Coronary artery (tissue), 2 donors: ENCODE data around the gene RALBP1.

ENCODE experiments used
- DNase-seq: peaks from one replicate; pipeline ENCODE4 v3.0.0-alpha.2; 2017; ENCODE audit warnings: low spot score
- H3K27ac ChIP-seq, 2 donors: fragments of 200-600 bp; sonication (generic); one replicate each; pipeline ENCODE4 v1.5.1; 2016 to 2019
- H3K4me3 ChIP-seq: fragments of 200-600 bp; sonication (generic); 2 replicates; pipeline ENCODE4 v1.5.1; 2016; ENCODE audit warnings: mild to moderate bottlenecking, moderate library complexity
- CTCF ChIP-seq: fragments of 200-600 bp; sonication (generic); IDR thresholded peaks from one replicate; pipeline ENCODE4 v1.5.1; 2019; ENCODE audit warnings: antibody characterized with exemption

RALBP1 gene

GRCh38 chr18:9455718-9456511, 19.4 kb upstream of the RALBP1 start:
- no peak for DNase-seq
- Histone ChIP-seq H3K27ac (no peak overlapping the region), H3K4me3 (no peak overlapping the region)
- no peak for TF ChIP-seq CTCF

DNA sequence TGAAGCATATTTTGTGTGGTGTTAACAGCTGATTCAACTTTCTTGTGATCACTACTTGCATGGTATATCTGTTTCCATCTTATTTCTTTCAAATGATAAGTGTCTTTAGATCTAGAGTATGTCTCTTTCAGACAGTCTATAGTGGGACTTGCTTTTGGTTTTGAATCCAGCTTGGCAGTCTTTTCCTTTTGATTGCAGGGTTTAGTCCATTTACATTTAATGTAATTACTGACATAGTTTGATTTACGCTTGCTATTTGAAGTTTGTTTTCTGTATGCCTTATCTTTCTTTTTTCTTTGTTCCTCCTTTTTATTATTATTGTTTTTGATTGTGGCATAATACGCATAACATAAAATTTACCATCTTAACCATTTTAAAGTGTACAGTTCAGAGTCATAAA, 9.2 kb upstream of the RALBP1 start:
- H3K27ac ChIP-seq, result no peak overlapping the region
- TF ChIP-seq CTCF, result no peak
- no peak for DNase-seq
- H3K4me3 ChIP-seq, result no peak overlapping the region

DNA sequence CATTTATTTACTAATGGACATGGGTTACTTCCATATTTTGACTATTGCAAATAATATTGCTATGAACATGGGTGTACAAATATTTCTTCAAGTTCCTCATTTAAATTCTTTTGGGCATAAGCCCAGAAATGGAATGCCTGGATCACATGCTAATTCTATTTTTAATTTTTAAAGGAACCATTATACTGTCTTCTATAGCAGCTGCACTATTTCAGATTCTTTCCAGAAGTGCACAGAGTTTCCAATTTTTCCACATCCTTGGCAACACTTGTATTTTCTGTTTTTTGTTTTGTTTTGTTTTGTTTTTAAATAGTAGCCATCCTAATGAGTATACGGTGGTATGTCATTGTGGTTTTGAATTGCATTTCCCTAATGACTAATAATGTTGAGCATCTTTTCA, 8.5 kb upstream of the RALBP1 start:
- TF ChIP-seq CTCF, result no peak
- H3K27ac ChIP-seq, result no peak overlapping the region
- no peak for DNase-seq
- H3K4me3 ChIP-seq, result no peak overlapping the region

DNA sequence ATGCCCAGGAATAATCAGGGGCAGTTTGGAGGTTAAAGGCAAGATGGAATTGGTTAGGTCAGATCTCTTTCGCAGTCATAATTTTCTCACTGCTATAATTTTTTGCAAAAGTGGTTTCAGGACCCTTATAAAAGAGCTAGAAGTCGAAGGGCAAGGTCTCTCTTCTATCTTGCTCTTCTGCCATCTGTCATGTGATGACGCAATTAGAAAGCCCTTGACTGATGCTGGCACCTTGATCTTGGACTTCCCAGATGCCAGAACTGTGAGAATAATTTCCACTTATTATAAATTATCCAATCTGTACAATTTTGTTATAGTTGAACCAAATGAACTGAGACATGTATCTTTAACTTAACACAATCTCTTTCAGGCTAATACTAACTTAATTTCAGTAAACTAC, 6.3 kb upstream of the RALBP1 start:
- Histone ChIP-seq H3K4me3 (no peak overlapping the region), H3K27ac (no peak overlapping the region)
- no peak for TF ChIP-seq CTCF
- DNase-seq, result no peak

DNA sequence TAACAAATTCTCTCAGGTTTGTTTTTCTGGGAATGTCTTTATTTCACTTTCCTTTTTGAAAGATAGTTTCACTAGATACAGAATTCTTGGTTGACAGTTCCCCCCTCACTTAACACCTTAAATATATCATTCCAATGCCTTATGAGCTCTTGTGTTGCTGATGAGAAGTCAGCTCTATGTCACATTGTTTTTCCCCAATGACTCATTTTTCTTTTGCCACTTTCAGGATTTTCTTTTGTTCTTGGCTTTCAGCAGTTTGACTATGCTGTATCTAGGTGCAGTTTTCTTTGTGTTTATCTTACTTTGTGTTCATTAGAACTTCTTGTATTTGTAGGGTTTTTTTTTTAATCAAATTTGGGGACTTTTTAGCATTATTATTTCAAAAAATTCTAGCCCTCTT, 5.6 kb upstream of the RALBP1 start:
- no peak overlapping the region for H3K27ac ChIP-seq
- H3K4me3 ChIP-seq, result no peak overlapping the region
- TF ChIP-seq CTCF, result no peak
- DNase-seq, result no peak

DNA sequence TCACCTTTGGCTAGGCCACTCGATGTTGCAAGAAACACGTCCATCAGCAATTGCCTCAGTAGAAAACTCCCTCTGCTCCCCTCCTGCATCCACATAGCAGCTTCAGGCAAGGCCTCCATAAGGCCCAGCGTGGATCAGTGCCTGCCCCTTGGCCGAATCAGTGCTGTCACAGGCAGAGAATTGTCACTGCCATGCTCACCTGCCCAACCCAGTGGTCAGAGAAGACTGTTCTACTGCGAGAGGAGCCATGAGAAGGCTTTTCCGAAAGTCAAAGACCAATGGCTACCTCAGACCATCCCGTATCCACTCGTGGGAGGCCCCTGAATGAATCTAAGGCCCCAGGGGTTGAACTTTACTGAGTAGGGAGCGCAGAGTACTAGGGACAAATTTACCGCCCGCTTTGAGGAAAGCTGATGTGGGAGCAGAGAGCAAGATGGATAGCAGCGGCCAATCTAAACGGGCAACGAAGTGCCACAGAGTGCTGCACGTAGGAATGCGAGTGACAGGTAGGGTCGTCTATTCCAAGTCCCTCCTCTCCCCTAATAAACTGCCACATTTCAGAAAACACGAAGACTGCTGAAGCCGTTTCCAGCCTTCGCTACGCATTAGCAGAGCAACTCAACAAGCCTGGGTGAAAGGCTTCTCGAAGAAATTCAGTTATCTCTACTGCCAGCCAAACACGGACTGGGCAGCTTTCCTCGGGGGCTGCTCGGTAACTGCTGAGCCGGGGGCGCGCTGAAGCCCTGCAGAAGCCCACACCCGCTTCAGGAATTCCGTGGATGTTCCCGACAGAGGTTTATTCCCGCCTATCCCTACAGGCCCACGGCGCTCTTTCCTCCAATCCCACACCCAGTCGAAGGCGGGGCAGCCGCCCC, 968 bp upstream of the RALBP1 start:
- DNase-seq, result peak; percentile 92
- no peak for TF ChIP-seq CTCF
- Histone ChIP-seq H3K4me3 (peak overlapping the region; percentile 100), H3K27ac (peak overlapping the region; percentile 83 to 94)
